K562 (cell line): Measurements from ENCODE around the gene ZBTB49. TPM values are rescaled to one million over a fixed set of nuclear protein-coding genes. Genes with fewer than 3 reads are reported as not detected.
"Not testable (repeated sequence)": the region's sequence is repeated elsewhere in the genome, so short reads cannot be mapped to it uniquely, and the experiment has no call there.

ENCODE experiments used
- ATAC-seq: fragments of 200-7000 bp; cut with Tn5 transposase; 3 replicates; pipeline ENCODE4 v1.9.1; 2020; ENCODE audit warnings: moderate library complexity
- BruUV-seq: library from RNA; stranded (reverse); fragments of 400-500 nt; replicated peaks from 2 replicates; lab custom pipeline; 2021; lab: Mats Ljungman, UMichigan
- CTCF ChIA-PET: fragments of 300-600 bp; formaldehyde crosslinking; extraction: SDS; loops from one replicate; lab custom pipeline; 2021; ENCODE audit warnings: low intra/inter-chr PET ratio; lab: Yijun Ruan, JAX
- POLR2A ChIA-PET: fragments of 300-600, 350-650 bp; sonication (Branson Sonifier 250); formaldehyde crosslinking; extraction: SDS; loops from one replicate; lab custom pipeline; 2021; ENCODE audit warnings: antibody characterized with exemption, inconsistent platforms; lab: Yijun Ruan, JAX
- DNase-seq, 4 experiments: peaks; one replicate each; pipeline versions ENCODE4 v3.0.0 to v3.0.0-alpha.2; 2011 to 2018; ENCODE audit warnings: low spot score in 3 of 4, mixed read lengths in 3 of 4; ENCODE audit errors: extremely low read depth in 1 of 4
- FAIRE-seq: peaks from 2 replicates; lab custom pipeline; 2011; peaks lifted over from hg19 to GRCh38; lab: Jason Lieb, UNC
- H2AFZ ChIP-seq: 2 replicates; pipeline ENCODE4 v1.6.0; 2011; ENCODE audit warnings: low read depth, low read length, control low read depth, inconsistent platforms
- H3K27ac ChIP-seq: fragments of 200-600 bp; 3 replicates; pipeline ENCODE4 v1.8.0; 2011; ENCODE audit warnings: low read depth, mild to moderate bottlenecking, control low read depth, inconsistent platforms, low read length, moderate library complexity, mixed read lengths; ENCODE audit errors: extremely low read depth
- H3K27me3 ChIP-seq, 2 experiments: fragments of 300-600 bp in 1 of 2; 2 replicates in 1 of 2; 3 replicates in 1 of 2; pipeline versions ENCODE4 v1.6.0 to v1.8.0; 2011; ENCODE audit warnings: inconsistent platforms in 2 of 2, low read length in 2 of 2, mild to moderate bottlenecking in 1 of 2, mixed read lengths in 1 of 2, moderate library complexity in 1 of 2; ENCODE audit not compliant: control insufficient read depth in 2 of 2, insufficient read depth in 2 of 2
- H3K36me3 ChIP-seq: fragments of 300-600 bp; 3 replicates; pipeline ENCODE4 v1.8.0; 2011; ENCODE audit warnings: mild to moderate bottlenecking, low read length, inconsistent platforms; ENCODE audit not compliant: control insufficient read depth, insufficient read depth
- H3K4me1 ChIP-seq, 2 experiments: fragments of 200-600 bp in 1 of 2; replicated peaks in 1 of 2; 2 replicates in 1 of 2; 3 replicates in 1 of 2; pipeline versions ENCODE4 v1.5.1 to v1.8.0; 2011; ENCODE audit warnings: inconsistent platforms in 2 of 2, low read length in 2 of 2, mild to moderate bottlenecking in 1 of 2, mixed read lengths in 1 of 2, moderate library complexity in 1 of 2; ENCODE audit not compliant: control insufficient read depth in 2 of 2, insufficient read depth in 2 of 2
- H3K4me2 ChIP-seq: 2 replicates; pipeline ENCODE4 v1.6.1; 2011; ENCODE audit warnings: low read length, control low read depth, inconsistent platforms, mixed read lengths; ENCODE audit not compliant: insufficient read depth
- H3K4me3 ChIP-seq: fragments of 200-600 bp; sonication (generic), shearing (Covaris generic); 2 replicates; pipeline ENCODE4 v1.5.1; 2016; ENCODE audit warnings: control low read depth, inconsistent platforms
- H3K79me2 ChIP-seq: fragments of 200-600 bp; 3 replicates; pipeline ENCODE4 v1.8.0; 2011; ENCODE audit warnings: low read length, inconsistent platforms; ENCODE audit not compliant: control insufficient read depth, insufficient read depth
- H3K9ac ChIP-seq, 2 experiments: 2 replicates each; pipeline versions ENCODE4 v1.6.0 to v1.6.1; 2011; ENCODE audit warnings: low read depth in 2 of 2, low read length in 2 of 2, control low read depth in 1 of 2, inconsistent platforms in 1 of 2, mild to moderate bottlenecking in 1 of 2, mixed read lengths in 1 of 2; ENCODE audit not compliant: insufficient read depth in 1 of 2
- H3K9me1 ChIP-seq: one replicate; pipeline ENCODE4 v1.6.0; 2011; ENCODE audit warnings: inconsistent platforms, mild to moderate bottlenecking, low read length, moderate library complexity; ENCODE audit not compliant: control insufficient read depth, insufficient read depth
- H3K9me3 ChIP-seq: replicated peaks from 2 replicates; pipeline ENCODE4 v1.5.1; 2011; ENCODE audit warnings: low read depth, low read length, inconsistent platforms; ENCODE audit not compliant: control insufficient read depth, insufficient read depth
- H4K20me1 ChIP-seq: replicated peaks from 2 replicates; pipeline ENCODE4 v1.6.1; 2011; ENCODE audit warnings: low read length, inconsistent platforms, mixed read lengths; ENCODE audit not compliant: control insufficient read depth, insufficient read depth
- C11orf30 ChIP-seq: fragments of 450-650 bp; IDR thresholded peaks from 2 replicates; pipeline ENCODE4 v1.6.1; 2016; ENCODE audit warnings: low read depth, mild to moderate bottlenecking
- SRF ChIP-seq, 2 experiments: fragments of 250-450, 450-650 bp in 1 of 2; sonication (Bioruptor Pico) in 1 of 2; sonication (generic) in 1 of 2; formaldehyde crosslinking; IDR thresholded peaks; 2 replicates each; pipeline versions ENCODE4 v1.5.0 to v1.5.1; 2020 to 2022; ENCODE audit warnings: mild to moderate bottlenecking in 1 of 2, missing genetic modification reagents in 1 of 2
- TGIF2 ChIP-seq: sonication (generic); formaldehyde crosslinking; IDR thresholded peaks from 2 replicates; pipeline ENCODE4 v1.8.1; 2022; ENCODE audit warnings: mild to moderate bottlenecking, missing genetic modification reagents, moderate library complexity
- ZNF316 ChIP-seq: fragments of 450-650 bp; IDR thresholded peaks from 2 replicates; pipeline ENCODE4 v1.6.1; 2016
- WGBS: fragments of 100-300 bp; shearing (Covaris generic); methylation state at CpG from one replicate; pipeline ENCODE4 v1.1.6; 2016; ENCODE audit warnings: low coverage, mixed read lengths; ENCODE audit not compliant: insufficient coverage; ENCODE audit errors: missing lambda C conversion rate; 5-methylcytosine and 5-hydroxymethylcytosine counted together
- in situ Hi-C: fragments of 300-500 bp; cut with MboI; formaldehyde crosslinking; loops from 4 replicates; pipeline ENCODE4 v1.15.0; 2018; ENCODE audit warnings: inconsistent platforms, mixed read lengths
- intact Hi-C: fragments of 100-400 bp; cut with micrococcal nuclease; formaldehyde crosslinking; loops from 2 replicates; pipeline ENCODE4 v1.14.2; 2022
- polyA plus RNA-seq, 8 experiments: library from polyadenylated mRNA; depleted of rRNA in 4 of 8; stranded (reverse) in 5 of 8; unstranded in 3 of 8; fragments of >200 nt; fragmentation: Nextera tagmentation in 2 of 8; fragmentation: Illumina TruSeq in 1 of 8; extraction: Ambion mirVana in 2 of 8; extraction: Trizol in 1 of 8; gene quantifications; 2 replicates each; pipeline versions ENCODE4 v1.2.1 to v1.2.3, GENCODE V29; 2011 to 2014; ENCODE audit warnings: inconsistent platforms in 1 of 8, missing spikeins in 1 of 8
- total RNA-seq, 7 experiments: library from RNA; depleted of rRNA in 6 of 7; stranded (reverse); fragments of >200 nt in 6 of 7; fragmentation: Illumina TruSeq in 2 of 7; extraction: Trizol in 2 of 7; gene quantifications; 2 replicates each; pipeline versions ENCODE4 v1.2.1 to v1.2.3, GENCODE V29; 2011 to 2021; ENCODE audit warnings: low replicate concordance in 1 of 7

The ZBTB49 gene
- total and polyA plus RNA-seq, 9 of the 15 experiments (the other 6 are each of a cell fraction or from before 2014, with no cell fraction given) = 0.49 to 8.0 (median 4.2) TPM

DNA sequence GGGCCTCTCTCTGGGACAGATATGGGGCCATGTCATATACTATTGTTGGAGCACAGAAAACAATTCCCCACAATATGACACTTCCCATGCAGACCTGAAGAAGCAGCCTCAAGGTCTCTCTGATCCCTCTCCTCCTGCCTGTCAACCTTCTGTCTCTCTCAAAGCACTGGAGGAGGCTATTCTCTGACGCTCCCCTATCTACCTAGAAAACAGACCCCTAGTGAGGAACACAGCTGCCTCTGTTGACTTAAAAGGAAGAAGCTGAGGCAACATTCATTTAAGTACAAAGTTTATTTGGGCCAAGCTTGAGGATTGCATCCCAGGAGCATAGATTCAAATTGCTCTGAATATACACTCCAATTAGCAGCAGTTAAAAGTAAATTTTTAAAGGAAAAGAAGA, 57.5 kb downstream of the ZBTB49 start:
- Histone ChIP-seq H3K9me1 (no peaks in the 10 kb centered on the region), H3K4me1 (no peaks in the 10 kb centered on the region), H2AFZ (no peak overlapping the region), H3K9ac (no peak overlapping the region), H3K27ac (no peak overlapping the region), H4K20me1 (no peaks in the 10 kb centered on the region), H3K27me3 (peaks cover 26 to 41% of the 10 kb centered on the region in 2 experiments), H3K79me2 (no peaks in the 10 kb centered on the region), H3K4me3 (no peak overlapping the region), H3K4me2 (no peak overlapping the region), H3K9me3 (no peaks in the 10 kb centered on the region; the same call in 1 of the 2 replicates), H3K36me3 (no peaks in the 10 kb centered on the region)
- TF ChIP-seq TGIF2 (CRISPR knock-in tag) = no peak
- ATAC-seq (no peak), DNase-seq (no peak), FAIRE-seq (no peak)
- CTCF ChIA-PET = no interaction called here
- BruUV-seq = no TSS peak
- POLR2A ChIA-PET = interaction anchor here (0.6 to 0.8 kb wide), 2 partner anchors 9 to 13 kb away, joined by 3 read pairs; no protein-coding TSS in a partner anchor
- in situ Hi-C loops = no loop called here
- 10% methylated on average over 1 of the region's 1 CpG for WGBS
- intact Hi-C loops = no loop called here

DNA sequence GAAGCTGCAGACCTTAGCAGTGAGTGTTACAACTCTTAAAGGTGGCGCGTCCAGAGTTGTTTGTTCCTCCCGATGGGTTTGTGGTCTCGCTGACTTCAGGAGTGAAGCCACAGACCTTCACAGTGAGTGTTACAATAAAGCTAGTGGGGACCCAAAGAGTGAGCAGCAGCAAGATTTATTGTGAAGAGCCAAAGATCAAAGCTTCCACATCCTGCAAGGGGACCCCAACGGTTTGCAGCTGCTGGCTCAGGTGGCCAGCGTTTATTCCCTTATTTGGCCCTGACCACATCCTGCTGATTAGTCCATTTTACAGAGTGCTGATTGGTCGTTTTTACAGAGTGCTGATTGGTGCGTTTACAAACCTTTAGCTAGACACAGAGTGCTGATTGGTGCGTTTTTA, 58.5 kb downstream of the ZBTB49 start:
- H3K4me2 ChIP-seq, H3K27ac ChIP-seq, CTCF ChIA-PET, H3K9ac ChIP-seq, intact Hi-C loops, in situ Hi-C loops, H3K79me2 ChIP-seq, FAIRE-seq, H3K4me3 ChIP-seq, DNase-seq, H3K9me3 ChIP-seq, BruUV-seq, H4K20me1 ChIP-seq, H3K9me1 ChIP-seq, H3K4me1 ChIP-seq, H3K36me3 ChIP-seq, ATAC-seq, H2AFZ ChIP-seq: not testable (repeated sequence)
- TF ChIP-seq C11orf30 (peak; percentile 32; the same call in 1 of the 2 replicates), SRF (CRISPR knock-in tag; IDR thresholded peaks at IDR 0.05) (peak; percentile 28 to 92; a peak in 3 of 4 replicates), ZNF316 (peak; percentile 63)
- peaks cover 29 to 41% of the 10 kb centered on the region in 2 experiments for H3K27me3 ChIP-seq
- POLR2A ChIA-PET = interaction anchor here (0.6 to 0.8 kb wide), 3 partner anchors 10 to 100 kb away, joined by 3 read pairs; partner anchors contain the start of gene TMEM128
- 6% methylated on average over 7 of the region's 9 CpGs for WGBS
